BLaER1 (cell line): ENCODE results near the gene GALM.
"Not testable (repeated sequence)": the region's sequence is repeated elsewhere in the genome, so short reads cannot be mapped to it uniquely, and the experiment has no call there.

Experiments
- H3K27ac ChIP-seq: shearing (Covaris generic); formaldehyde crosslinking; 2 replicates; pipeline ENCODE4 v1.8.1; 2022
- H3K27me3 ChIP-seq: shearing (Covaris generic); formaldehyde crosslinking; 2 replicates; pipeline ENCODE4 v1.8.1; 2022
- H3K36me3 ChIP-seq: shearing (Covaris generic); formaldehyde crosslinking; 2 replicates; pipeline ENCODE4 v1.8.1; 2022
- H3K4me1 ChIP-seq: shearing (Covaris generic); formaldehyde crosslinking; 2 replicates; pipeline ENCODE4 v1.8.1; 2022
- H3K4me2 ChIP-seq: shearing (Covaris generic); formaldehyde crosslinking; 2 replicates; pipeline ENCODE4 v1.8.1; 2022
- H3K4me3 ChIP-seq: shearing (Covaris generic); formaldehyde crosslinking; 2 replicates; pipeline ENCODE4 v1.8.1; 2022
- H3K9ac ChIP-seq: shearing (Covaris generic); formaldehyde crosslinking; 2 replicates; pipeline ENCODE4 v1.8.1; 2022
- H3K9me3 ChIP-seq: shearing (Covaris generic); formaldehyde crosslinking; 2 replicates; pipeline ENCODE4 v1.8.1; 2022
- H4K20me1 ChIP-seq: shearing (Covaris generic); formaldehyde crosslinking; 2 replicates; pipeline ENCODE4 v1.8.1; 2022
- Cebpa-rat ChIP-seq: shearing (Covaris generic); IDR thresholded peaks from 2 replicates; pipeline ENCODE4 v1.8.1; 2022

GALM gene

GRCh38 chr2:38735999-38736320 lies 70.0 kb downstream of the GALM start:
- H3K9ac ChIP-seq, result no peak overlapping the region
- H3K27ac ChIP-seq, result no peak overlapping the region
- H3K36me3 ChIP-seq, result peaks cover 96% of the 10 kb centered on the region
- peaks cover 54% of the 10 kb centered on the region for H4K20me1 ChIP-seq
- TF ChIP-seq Cebpa-rat, result no peak
- no peaks in the 10 kb centered on the region for H3K27me3 ChIP-seq
- H3K4me3 ChIP-seq, result no peak overlapping the region
- no peak overlapping the region for H3K4me2 ChIP-seq
- H3K4me1 ChIP-seq, result no peaks in the 10 kb centered on the region
- H3K9me3 ChIP-seq, result no peaks in the 10 kb centered on the region

- H3K27ac ChIP-seq, H3K4me1 ChIP-seq, H3K4me2 ChIP-seq, H3K27me3 ChIP-seq, H3K9ac ChIP-seq, H3K4me3 ChIP-seq, H3K9me3 ChIP-seq: not testable (repeated sequence)
- peaks cover 96% of the 10 kb centered on the region for H3K36me3 ChIP-seq
- H4K20me1 ChIP-seq, result peaks cover 66% of the 10 kb centered on the region
These were observed 71.2 kb downstream of the GALM start for GRCh38 chr2:38737000-38737698.

DNA sequence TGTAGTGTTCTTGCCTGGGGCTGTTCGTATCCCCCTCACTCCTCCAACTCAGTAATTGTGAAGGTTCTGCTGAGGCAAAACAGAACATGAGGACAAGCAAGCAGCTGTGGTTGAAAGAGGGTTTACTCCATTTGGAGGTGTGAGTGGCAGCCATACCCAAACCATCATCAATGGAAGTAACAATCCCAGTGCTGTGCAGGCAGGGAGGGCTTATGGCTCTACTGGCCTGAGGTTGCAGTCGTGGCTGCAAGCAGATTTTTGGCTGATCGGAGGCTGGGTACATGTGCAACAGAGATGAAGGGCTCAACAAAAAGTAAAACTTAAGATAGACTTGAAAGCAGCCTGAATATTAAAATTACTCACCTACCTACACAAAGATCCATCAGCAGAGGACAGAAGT lies 72.0 kb downstream of the GALM start:
- Histone ChIP-seq H4K20me1 (peaks cover 74% of the 10 kb centered on the region), H3K36me3 (peaks cover 96% of the 10 kb centered on the region), H3K27me3 (no peaks in the 10 kb centered on the region), H3K4me3 (no peak overlapping the region), H3K27ac (no peak overlapping the region), H3K4me1 (no peaks in the 10 kb centered on the region), H3K4me2 (no peak overlapping the region), H3K9ac (no peak overlapping the region), H3K9me3 (no peaks in the 10 kb centered on the region)
- no peak for TF ChIP-seq Cebpa-rat

GRCh38 chr2:38739524-38739923 lies 73.6 kb downstream of the GALM start:
- Histone ChIP-seq H3K9ac (no peak overlapping the region), H3K4me3 (no peak overlapping the region), H3K4me1 (no peaks in the 10 kb centered on the region), H3K9me3 (no peaks in the 10 kb centered on the region), H3K27ac (no peak overlapping the region), H3K27me3 (no peaks in the 10 kb centered on the region), H4K20me1 (peaks cover 85% of the 10 kb centered on the region), H3K4me2 (no peak overlapping the region), H3K36me3 (peaks cover 96% of the 10 kb centered on the region)
- no peak for TF ChIP-seq Cebpa-rat

- Histone ChIP-seq H3K9ac (no peak overlapping the region), H3K36me3 (peaks cover 95% of the 10 kb centered on the region), H3K4me1 (0 out of 2 replicates have a peak, but pooled peaks cover 4% of the 10 kb centered on the region), H3K27me3 (no peaks in the 10 kb centered on the region), H3K4me3 (no peak overlapping the region), H3K4me2 (no peak overlapping the region), H4K20me1 (peaks cover 95% of the 10 kb centered on the region), H3K27ac (no peak overlapping the region), H3K9me3 (no peaks in the 10 kb centered on the region)
- TF ChIP-seq Cebpa-rat, result no peak
These were observed 75.2 kb downstream of the GALM start for GRCh38 chr2:38740851-38741731.

- Histone ChIP-seq H4K20me1 (peaks cover 100% of the 10 kb centered on the region), H3K27ac (no peak overlapping the region), H3K27me3 (no peaks in the 10 kb centered on the region), H3K4me1 (peaks cover 22% of the 10 kb centered on the region), H3K9me3 (no peaks in the 10 kb centered on the region), H3K9ac (no peak overlapping the region), H3K4me3 (no peak overlapping the region), H3K36me3 (peaks cover 97% of the 10 kb centered on the region), H3K4me2 (no peak overlapping the region)
- TF ChIP-seq Cebpa-rat, result no peak
These were observed 77.1 kb downstream of the GALM start for GRCh38 chr2:38742797-38743559.

DNA sequence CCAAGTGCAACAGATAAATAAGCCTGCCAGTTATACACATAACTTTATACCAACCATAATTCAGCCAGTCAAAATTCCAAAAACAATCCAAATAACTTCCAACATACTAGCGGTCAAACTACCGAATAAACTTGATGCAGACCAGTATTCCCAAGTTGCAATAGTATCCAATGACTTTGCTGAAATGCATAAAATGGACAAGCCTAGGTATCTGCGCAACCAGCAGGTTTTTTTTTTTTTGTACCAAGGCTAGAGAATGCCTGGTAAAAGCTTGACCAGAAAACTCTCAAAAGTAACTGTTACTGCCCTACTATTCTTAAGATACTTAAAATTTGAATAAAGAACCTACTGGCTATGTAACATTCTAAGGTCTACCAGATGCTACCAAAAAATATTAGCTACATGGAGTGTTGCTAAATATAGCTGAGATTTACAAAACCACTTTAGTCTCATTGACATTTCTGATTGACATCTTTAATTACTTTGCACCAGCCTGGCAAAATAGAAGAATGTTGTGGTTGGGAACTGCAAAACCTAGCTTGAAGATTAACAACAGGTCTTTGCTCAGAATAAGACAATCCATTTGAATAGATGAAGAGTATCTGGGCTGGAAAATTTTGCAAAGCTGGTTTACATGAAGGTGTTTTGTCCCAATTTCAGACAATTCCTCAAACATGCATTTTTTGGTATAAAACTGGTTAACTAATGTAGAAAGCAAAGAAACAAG lies 77.9 kb downstream of the GALM start:
- Histone ChIP-seq H3K27ac (no peak overlapping the region), H3K9me3 (no peaks in the 10 kb centered on the region), H3K36me3 (peaks cover 97% of the 10 kb centered on the region), H3K4me3 (no peak overlapping the region), H3K27me3 (no peaks in the 10 kb centered on the region), H4K20me1 (peaks cover 100% of the 10 kb centered on the region), H3K9ac (no peak overlapping the region), H3K4me2 (no peak overlapping the region), H3K4me1 (peaks cover 30% of the 10 kb centered on the region)
- TF ChIP-seq Cebpa-rat, result no peak

- no peak overlapping the region for H3K4me2 ChIP-seq
- H3K4me3 ChIP-seq, result no peak overlapping the region
- H3K9ac ChIP-seq, result no peak overlapping the region
- no peak overlapping the region for H3K27ac ChIP-seq
- H3K36me3 ChIP-seq, result peaks cover 97% of the 10 kb centered on the region
- no peak for TF ChIP-seq Cebpa-rat
- peaks cover 36% of the 10 kb centered on the region for H3K4me1 ChIP-seq
- peaks cover 100% of the 10 kb centered on the region for H4K20me1 ChIP-seq
- no peaks in the 10 kb centered on the region for H3K9me3 ChIP-seq
- no peaks in the 10 kb centered on the region for H3K27me3 ChIP-seq
These were observed 78.5 kb downstream of the GALM start for GRCh38 chr2:38744399-38744780.

DNA sequence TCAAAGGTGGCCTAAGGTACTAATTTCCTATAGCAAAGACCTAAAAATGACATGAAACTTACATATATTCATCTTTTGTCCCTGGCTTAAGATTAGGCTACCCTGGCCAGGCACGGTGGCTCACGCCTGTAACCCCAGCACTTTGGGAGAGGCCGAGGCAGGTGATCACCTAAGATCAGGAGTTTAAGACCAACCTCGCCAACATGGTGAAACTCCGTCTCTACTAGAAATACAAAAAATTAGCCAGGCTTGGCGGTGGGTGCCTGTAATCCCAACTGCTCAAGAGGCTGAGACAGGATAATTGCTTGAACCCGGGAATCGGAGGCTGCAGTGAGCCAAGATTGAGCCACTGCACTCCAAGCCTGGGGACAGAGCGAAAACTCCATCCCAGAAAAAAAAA lies 79.4 kb downstream of the GALM start:
- no peak overlapping the region for H3K4me2 ChIP-seq
- H4K20me1 ChIP-seq, result peaks cover 100% of the 10 kb centered on the region
- H3K4me1 ChIP-seq, result peaks cover 40% of the 10 kb centered on the region
- H3K27me3 ChIP-seq, result no peaks in the 10 kb centered on the region
- peaks cover 92% of the 10 kb centered on the region for H3K36me3 ChIP-seq
- no peak for TF ChIP-seq Cebpa-rat
- H3K9me3 ChIP-seq, result no peaks in the 10 kb centered on the region
- H3K4me3 ChIP-seq, result no peak overlapping the region
- no peak overlapping the region for H3K9ac ChIP-seq
- H3K27ac ChIP-seq, result no peak overlapping the region
